T follicular helper cell (primary cell): ENCODE data around the gene DHX57.
"Not testable (repeated sequence)": the region's sequence is repeated elsewhere in the genome, so short reads cannot be mapped to it uniquely, and the experiment has no call there.

Experiments
- DNase-seq: peaks from one replicate; pipeline ENCODE4 v3.0.0-alpha.2; 2020; ENCODE audit warnings: low read depth

The DHX57 gene

DNA sequence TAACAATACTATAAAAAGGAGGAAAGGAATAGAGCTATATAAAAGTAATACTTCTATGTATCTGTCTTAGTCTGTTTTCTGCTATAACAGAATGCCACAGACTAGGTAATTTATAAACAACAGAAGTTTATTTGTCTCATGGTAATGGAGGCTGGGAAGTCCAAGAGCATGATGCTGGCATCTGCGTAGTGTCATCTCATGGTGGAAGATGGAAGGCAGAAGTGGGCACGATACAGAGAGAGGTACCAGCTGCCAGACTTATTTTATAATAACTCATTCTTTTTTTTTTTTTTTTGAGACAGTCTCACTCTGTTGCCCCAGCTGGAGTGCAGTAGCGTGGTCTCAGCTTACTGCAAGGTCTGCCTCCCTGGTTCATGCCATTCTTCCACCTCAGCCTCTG is 4.3 kb downstream of the DHX57 start:
- DNase-seq: no peak

DNA sequence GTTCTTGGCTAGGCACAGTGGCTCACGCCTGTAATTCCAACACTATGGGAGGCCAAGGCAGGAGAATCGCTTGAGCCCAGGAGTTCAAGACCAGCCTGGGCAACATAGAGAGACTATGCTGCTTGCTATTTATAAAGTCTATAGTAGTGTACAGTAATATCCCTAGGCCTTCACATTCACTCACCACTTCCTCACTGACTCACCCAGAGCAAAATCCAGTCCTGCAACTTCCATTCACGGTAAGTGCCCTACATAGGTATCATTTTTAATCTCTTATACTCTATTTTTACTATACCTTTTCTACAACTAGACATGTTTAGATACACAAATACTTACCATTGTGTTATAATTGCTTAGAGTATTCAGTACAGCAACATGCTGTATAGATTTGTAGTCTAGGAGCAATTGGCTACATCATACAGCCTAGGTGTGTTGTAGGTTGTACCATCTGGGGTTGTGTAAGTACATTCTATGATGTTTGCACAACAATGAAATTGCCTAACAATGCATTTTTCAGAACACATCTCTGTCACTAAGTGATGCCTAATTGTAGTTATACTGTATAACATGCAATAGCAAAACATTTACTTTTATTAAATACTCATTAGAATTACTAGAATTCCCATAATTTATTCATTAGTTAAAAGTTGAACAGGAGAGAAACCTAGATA is 8.8 kb downstream of the DHX57 start:
- DNase-seq: no peak

- DNase-seq: no peak
Observed at GRCh38 chr2:38863061-38863695, 12.6 kb downstream of the DHX57 start.

DNA sequence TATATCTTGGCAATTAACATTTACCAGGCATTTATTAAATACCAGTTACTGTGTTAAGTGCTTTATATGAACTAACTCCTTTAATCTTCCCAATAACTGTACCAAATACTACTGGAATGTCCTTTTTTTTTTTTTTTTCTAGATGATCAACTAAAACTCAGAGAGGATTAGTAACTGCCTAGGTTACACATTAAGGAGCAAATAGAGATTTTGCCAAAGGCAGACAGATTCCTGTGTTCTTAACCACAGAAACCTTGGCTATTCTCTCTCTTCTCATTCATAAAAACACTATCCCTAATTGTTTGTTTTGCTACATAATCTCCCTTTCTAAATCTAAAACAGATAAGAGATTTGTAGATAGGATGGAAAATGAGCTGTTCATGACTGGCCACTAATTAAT is 13.3 kb downstream of the DHX57 start:
- no peak for DNase-seq

DNA sequence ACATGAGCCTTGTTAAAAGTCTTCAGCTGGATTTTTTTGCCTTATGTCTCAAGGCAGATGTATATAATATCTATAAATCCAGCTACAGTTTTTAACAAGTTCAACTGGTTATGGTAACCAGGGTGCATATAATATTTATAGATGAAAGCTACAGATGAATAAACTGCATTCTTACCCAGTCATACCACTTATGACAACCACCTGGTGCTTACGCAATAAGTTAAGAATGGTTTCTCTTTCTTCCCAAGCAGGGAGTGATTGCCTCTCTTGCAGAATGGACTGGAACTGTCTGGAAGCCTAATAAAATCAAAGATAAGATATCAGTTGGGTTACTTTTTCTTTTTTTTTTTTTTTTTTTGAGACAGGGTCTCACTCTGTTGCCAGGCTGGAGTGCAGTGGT is 19.6 kb downstream of the DHX57 start:
- no peak for DNase-seq

- no peak for DNase-seq
Observed at GRCh38 chr2:38850045-38850444, 25.7 kb downstream of the DHX57 start.

- no peak for DNase-seq
Observed at GRCh38 chr2:38836791-38837190, 38.9 kb downstream of the DHX57 start.

GRCh38 chr2:38835990-38836389 is 39.7 kb downstream of the DHX57 start:
- DNase-seq: no peak

DNA sequence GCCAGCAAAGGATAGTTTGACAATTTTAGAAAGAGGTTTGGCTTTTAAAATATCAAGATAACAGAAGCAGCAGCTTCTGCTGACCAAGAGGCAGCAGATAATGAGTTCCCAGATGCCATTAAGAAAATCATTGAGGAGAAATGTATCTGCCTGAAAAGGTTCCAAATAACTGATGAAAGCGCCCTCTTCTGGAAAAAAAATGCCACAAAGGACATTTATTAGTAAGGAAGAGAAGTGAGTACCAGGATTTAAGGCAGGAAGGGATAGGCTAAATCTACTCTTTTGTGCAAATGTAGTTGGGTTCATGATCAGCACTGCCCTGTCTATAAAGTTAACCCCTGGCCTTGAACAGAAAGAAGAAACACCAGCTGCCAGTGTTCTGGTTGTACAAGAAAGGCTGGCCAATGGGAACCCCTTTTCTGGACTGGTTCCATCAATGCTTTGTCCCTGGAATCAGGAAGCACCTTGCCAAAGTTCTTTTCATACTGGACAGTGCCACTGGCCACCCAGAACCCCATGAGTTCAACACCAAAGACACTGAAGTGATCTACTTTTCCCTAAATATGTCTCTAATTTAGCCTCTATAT is 40.6 kb downstream of the DHX57 start:
- DNase-seq: no peak

DNA sequence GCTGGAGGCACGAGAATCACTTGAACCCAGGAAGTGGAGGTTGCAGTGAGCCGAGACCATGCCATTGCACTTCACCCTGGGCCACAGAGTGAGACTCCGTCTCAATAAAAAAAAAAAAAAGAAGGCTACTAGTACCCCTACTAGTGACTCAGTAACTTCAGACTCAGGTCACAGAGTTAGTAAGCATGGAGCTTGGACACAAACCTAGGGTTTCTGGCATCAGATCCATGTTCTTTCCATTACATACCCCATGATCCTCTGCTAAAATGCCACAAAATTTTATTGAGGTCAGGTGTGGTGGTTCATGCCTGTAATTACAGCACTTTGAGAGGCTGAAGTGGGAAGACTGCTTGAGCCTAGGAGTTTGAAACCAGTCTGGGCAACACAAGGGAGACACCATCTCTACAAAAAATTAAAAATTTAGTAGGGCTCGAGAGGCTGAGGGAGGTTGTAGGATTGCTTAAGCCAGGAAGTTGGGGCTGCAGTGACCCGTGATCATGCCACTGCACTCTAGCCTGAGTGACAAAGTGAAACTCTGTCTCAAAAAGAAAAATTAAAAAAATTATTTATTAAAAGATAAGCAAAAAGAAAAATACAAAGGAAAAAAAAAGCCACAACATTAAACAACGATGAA is 45.1 kb downstream of the DHX57 start:
- DNase-seq: no peak

DNA sequence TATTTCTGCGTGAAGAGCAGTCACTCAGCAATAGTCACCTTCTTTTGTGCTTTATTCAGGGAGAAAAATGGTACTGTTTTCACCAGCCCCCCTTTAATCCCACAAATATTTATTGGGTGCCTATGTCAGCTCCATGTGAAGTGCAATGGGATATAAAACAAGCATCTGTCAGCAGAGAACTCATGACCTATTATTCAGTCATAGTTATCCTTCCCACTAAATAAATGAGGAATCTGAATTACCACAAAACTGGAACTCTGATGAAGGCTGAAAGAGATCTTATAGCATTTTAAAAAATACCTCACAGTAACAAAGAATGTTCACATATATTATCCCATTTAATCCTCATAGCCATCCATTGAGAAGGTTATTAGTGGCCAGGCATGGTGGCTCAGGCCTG is 45.8 kb downstream of the DHX57 start:
- DNase-seq: no peak

DNA sequence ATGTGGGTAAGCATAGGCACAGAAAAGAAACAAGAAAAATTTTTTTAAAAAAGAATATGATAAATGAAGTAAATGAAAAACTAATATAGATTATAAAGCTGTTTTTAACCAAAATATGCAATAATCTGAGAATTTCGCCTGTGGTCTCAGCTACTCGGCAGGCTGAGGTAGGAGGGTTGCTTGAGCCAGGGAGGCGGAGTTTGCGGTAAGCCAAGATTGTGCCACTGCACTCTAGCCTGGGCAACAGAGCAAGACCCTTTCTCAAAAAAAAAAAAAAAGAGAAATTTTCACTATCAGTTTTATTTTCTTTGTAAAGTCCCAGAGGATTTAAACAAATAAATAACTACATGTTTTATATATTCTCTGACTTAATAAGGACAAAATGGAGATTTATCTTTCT is 47.3 kb downstream of the DHX57 start:
- DNase-seq: no peak

DNA sequence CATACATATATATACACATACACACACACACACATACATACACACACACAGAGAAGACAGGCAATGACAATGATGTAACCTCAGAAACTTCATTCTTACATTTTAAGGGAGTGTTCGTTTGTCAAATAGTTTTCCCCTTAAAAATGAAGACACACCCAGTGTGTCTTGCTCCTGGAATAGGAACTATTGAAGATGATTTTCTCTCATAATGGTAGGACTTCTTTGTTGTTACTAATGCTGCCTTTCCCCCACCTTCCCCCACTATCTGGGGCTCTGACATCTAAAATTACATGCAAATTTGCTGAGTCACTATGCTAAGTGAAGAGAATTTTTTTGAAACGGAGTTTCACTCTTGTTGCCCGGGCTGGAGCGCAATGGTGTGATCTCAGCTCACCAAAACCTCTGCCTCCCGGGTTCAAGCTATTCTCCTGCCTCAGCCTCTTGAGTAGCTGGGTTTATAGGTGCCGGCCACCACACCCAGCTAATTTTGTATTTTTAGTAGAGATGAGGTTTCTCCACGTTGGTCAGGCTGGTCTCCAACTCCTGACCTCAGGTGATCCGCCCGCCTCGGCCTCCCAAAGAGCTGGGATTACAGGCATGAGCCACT is 48.1 kb downstream of the DHX57 start:
- DNase-seq: not testable (repeated sequence)

DNA sequence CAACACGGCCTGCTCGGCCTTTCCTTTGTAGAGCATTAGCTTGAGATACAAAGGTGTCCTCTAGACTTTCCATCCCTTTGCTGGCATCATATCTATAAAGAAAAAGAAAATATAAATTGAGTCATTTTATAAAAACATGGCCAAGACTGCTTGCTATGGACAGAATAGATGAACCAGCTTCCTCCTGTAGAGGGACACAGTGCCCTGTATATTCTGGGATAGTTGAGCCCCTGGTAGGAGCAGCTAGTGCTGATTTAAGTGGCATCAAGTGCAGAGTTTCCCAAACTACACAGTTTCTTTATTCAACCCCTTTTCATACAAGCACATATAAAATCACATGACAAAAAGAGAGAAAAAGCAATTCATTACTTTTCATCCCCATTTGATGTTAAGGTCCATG is 49.8 kb downstream of the DHX57 start:
- DNase-seq: no peak

GRCh38 chr2:38824906-38825305 is 50.8 kb downstream of the DHX57 start:
- DNase-seq: no peak

GRCh38 chr2:38823386-38823785 is 52.3 kb downstream of the DHX57 start:
- DNase-seq: no peak

DNA sequence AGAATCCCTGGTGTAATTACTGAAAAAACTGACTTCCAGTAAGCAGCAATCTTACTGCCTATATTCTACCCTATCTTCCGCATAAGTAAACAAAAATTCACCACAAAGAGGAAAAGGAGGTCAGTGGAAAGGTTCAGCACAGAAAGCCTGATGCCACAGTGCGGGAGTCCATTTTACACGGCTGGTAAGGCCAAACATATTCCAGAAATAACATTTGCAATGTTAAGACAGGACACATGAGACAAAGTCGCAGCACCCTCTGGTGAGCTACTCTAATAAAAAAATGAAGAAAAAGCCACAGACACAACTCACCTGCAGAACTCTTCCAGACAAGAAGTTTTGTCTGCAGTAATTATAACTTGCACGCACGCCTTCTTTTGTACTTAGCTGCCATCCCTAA is 57.2 kb downstream of the DHX57 start:
- no peak for DNase-seq

GRCh38 chr2:38815936-38816335 is 59.8 kb downstream of the DHX57 start:
- no peak for DNase-seq

DNA sequence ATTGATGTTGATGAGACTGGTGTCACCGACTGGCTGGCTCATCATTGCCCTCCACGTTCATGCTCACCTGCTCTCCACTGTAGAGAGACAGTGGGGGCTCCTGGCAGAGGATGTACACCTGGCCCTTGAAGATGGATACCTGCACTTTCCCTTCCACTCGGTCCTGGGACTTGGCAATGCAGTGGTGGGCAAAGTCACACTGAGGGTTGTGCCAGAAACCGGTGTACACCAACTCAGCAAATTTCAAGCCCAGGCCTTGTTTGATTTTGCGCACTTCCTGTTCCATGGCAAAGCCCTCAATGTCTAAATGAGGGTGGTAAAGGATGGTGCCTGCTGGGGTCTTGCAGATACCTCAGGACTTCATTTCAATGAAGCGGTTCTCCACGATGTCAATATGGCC is 65.2 kb downstream of the DHX57 start:
- DNase-seq: no peak

- no peak for DNase-seq
Observed at GRCh38 chr2:38808677-38809076, 67.1 kb downstream of the DHX57 start.

GRCh38 chr2:38806733-38807059 is 69.0 kb downstream of the DHX57 start:
- no peak for DNase-seq

DNA sequence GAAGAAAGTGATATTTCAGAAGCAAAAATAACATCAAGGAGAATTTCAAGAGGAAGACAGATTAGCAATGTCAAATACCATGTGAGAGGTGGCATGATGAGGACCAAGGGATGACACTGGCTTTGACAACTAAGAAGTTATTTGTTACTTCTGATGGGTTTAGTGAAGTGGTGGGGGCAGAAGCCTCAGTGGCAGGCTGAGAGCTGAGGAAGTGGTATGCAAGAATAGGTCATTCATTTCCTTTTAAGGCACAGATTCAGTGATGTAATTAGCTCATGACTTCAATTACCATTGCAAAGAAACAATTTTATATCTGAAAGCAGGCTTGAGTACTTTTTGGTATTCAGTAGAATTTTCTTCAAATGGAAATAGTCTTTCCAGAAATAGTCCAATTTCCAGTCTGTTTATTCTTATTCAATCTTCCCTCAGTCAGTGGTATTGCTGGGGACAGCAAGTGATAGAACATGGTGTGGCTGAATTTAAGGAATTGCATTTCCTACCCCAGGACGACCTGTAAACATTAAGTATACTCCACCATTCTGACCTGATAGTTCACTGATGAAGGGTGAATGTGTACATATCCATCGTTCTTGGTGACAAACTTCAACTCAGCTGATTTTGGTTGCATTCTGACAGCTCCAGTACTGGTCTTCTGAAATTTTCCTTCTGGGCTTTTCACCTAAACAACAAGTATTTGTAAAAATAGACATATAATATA is 69.6 kb downstream of the DHX57 start:
- DNase-seq: no peak
